Epithelial cell of prostate (primary cell): ENCODE data around the gene TNNT2.

Experiments used
- DNase-seq: peaks from one replicate; pipeline ENCODE4 v3.0.0-alpha.2; 2011; ENCODE audit warnings: low read depth, low spot score
- H3K27ac ChIP-seq: fragments of 450-650 bp; 2 replicates; pipeline ENCODE4 v1.5.1; 2017; ENCODE audit warnings: mild to moderate bottlenecking

Gene TNNT2

DNA sequence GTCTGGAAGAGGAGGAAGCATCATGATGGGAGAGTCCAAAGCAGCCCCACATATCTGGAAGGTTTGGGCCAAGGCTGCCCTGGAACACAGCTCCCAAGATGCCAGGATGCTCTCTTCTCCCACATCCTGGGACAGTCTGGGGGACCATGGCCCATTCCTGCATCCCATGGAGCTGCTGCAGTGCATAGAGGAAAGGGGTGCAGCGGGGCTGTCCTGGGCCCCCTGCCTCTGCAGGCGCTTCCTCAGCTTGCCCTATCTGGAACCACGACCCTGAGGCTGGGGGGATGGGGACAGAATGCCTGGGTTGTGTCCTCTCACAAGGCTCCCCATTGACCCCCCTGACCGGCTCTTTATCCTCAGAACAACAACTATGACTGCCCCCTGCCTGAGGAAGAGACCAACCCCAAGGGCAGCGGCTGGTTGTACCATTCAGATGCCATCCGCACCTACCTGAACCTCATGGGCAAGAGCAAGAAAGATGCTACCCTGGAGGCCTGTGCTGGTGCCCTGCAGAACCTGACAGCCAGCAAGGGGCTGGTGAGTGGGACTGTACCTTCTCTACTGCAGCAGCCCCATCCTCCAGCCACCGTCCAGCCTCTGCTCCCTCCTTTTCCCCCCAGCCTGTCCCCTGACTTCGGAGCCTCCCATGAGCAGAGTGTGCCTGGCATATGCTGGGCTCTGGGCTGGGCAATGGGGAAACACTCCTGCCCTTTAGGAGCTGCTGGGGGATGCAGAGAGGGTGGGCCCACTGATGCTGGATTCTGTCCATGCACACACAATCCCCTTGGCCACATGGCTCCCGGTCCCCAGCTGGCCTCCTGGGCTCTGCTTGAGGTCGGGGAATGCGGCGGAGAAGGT, 54.6 kb downstream of the TNNT2 start:
- no peak overlapping the region for H3K27ac ChIP-seq
- DNase-seq, result no peak

- DNase-seq, result no peak
- no peak overlapping the region for H3K27ac ChIP-seq
These were observed 55.6 kb downstream of the TNNT2 start for GRCh38 chr1:201321826-201322390.

DNA sequence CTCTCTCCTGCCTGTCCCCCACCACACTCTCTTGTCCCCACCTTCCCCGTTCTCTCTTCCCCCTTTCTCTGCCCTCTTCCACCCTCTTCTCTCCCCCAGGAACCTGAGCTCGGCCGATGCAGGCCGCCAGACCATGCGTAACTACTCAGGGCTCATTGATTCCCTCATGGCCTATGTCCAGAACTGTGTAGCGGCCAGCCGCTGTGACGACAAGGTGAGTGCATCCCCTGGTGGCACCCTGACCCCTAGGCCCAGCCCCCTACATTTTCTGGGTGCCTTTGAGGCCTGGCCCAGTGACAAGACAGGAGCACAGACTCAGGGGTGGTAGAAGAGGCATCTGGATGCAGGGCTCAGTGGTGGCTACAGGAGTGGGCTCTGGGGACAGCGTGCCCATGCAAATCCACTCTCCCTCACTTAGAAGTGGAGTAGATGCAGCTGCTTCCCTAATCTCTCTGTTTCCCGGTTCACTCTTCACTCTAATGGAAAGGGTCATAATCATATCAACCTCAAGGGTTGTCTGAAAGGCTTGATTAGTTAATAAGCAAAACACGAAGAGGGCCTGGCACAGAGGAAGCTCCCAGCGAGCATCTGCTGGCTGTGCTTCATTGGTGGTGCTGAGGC, 57.2 kb downstream of the TNNT2 start:
- peak overlapping the region; percentile 64 for H3K27ac ChIP-seq
- DNase-seq, result no peak

DNA sequence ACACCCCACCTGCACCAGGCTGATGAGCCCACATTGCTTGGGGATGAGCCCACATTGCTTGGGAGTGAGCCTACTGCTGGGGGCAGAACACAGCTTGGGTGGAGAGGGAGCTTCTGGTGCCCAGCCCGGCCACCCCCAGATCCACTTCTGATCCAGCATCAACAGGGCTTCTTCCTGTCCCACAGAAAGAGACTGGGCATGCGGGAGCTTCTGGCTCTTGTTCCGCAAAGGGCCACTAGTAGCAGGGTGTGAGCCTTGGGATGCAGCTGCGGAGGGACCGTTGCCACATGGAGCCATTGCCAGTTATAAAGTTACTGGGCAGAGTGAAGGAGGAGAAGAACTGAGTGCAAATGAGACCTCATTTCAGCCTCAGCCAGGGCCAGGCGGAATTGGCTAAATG, 57.8 kb downstream of the TNNT2 start:
- peak overlapping the region; percentile 64 for H3K27ac ChIP-seq
- no peak for DNase-seq

DNA sequence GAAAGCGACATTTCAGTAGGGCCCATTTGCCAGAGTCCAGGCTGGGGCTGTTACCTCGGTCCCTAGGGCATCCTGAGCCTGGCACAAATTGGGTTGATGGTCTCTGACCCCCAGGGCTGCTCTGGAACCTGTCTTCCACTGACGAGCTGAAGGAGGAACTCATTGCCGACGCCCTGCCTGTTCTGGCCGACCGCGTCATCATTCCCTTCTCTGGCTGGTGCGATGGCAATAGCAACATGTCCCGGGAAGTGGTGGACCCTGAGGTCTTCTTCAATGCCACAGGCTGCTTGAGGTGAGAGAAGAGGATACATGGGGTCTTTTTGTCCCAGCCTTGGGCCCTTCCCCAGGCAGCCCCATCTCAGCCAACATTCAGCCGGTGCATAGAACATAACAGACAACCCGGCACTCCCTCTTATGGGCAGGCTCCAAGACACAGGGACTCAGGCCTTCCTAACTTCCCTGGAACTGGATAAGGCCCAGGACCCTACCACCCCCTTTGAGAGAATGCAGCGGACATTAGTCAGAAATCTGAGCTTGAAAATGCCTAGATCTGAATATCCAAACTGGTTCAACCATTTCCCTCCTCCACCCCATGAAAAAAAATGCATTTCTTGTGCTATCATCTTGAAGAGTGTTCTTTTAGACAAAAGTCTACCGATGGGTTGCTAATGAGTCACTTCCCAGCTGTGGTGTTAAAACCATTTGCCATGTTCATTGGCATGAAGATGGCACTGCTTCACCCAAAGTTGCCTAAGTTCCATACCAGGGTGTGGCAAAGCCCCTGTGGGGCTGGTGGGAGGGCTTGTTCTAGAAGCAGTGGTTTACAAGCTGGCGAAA, 58.8 kb downstream of the TNNT2 start:
- DNase-seq, result no peak
- peak overlapping the region; percentile 64 for H3K27ac ChIP-seq

GRCh38 chr1:201317551-201317950, 59.9 kb downstream of the TNNT2 start:
- peak overlapping the region; percentile 64 for H3K27ac ChIP-seq
- DNase-seq, result no peak

GRCh38 chr1:201316556-201316955, 60.9 kb downstream of the TNNT2 start:
- no peak for DNase-seq
- H3K27ac ChIP-seq, result peak overlapping the region; percentile 64

DNA sequence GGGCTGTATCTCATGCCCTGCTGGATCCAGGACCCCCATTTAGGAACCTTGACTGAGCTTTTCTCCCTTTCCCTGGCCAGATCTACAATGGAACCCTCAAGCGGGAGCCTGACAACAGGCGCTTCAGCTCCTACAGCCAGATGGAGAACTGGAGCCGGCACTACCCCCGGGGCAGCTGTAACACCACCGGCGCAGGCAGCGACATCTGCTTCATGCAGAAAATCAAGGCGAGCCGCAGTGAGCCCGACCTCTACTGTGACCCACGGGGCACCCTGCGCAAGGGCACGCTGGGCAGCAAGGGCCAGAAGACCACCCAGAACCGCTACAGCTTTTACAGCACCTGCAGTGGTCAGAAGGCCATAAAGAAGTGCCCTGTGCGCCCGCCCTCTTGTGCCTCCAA, 64.4 kb downstream of the TNNT2 start:
- DNase-seq, result no peak
- peak overlapping the region; percentile 93 for H3K27ac ChIP-seq

GRCh38 chr1:201312298-201312697, 65.2 kb downstream of the TNNT2 start:
- DNase-seq, result no peak
- peak overlapping the region; percentile 93 for H3K27ac ChIP-seq

DNA sequence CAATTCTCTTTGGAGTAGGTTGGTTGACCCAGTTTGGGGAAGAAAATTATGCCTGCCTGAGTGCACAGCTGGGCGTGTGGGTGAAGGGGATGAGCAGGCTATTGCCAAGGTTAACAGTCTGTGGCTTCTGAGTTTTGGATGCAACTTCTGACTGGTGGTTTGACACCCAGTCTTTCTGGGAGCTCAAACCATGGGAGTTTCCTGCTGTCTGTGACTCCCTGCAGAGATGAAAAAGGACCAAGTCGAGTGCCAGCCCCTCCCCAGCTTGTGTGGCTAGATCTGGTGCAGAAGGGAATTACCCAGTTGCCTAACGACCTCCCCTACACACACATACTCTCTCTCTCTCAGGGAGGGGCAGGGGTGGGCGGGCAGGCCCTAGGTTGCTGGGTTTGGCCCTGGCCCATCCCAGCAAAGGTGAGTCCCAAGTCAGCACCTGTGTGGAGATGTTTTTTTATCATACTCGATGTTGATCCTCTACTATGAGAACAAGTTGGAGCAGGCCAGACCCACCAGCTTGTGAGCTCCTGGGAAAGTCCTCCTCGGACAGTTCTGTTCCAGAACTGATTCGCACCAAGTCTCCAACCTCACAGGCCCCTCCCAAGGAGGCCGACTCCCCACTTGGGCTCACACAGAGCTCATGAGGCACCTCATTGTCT, 66.0 kb downstream of the TNNT2 start:
- H3K27ac ChIP-seq, result peak overlapping the region; percentile 93
- peak; percentile 94 for DNase-seq

GRCh38 chr1:201310986-201311355, 66.5 kb downstream of the TNNT2 start:
- peak; percentile 95 for DNase-seq

GRCh38 chr1:201310251-201310985, 67.1 kb downstream of the TNNT2 start:
- H3K27ac ChIP-seq, result peak overlapping the region; percentile 93
- no peak for DNase-seq

More at GRCh38 chr1:201310986-201311355, 66.5 kb downstream of the TNNT2 start:
- H3K27ac ChIP-seq, result peak overlapping the region; percentile 93

- peak; percentile 61 for DNase-seq
- peak overlapping the region; percentile 93 for H3K27ac ChIP-seq
These were observed 68.1 kb downstream of the TNNT2 start for GRCh38 chr1:201309416-201309815.
